ENCODE data around the gene PIKFYVE.

GRCh38 chr2:208250388-208250787 is 15.7 kb upstream of the PIKFYVE start:
- TF ChIP-seq CTCF (optimal IDR thresholded peaks at IDR 0.05 in 1 of 3, IDR thresholded peaks at IDR 0.05 in 1 of 3, conservative IDR thresholded peaks at IDR 0.05 in 1 of 3; ENCODE audit: extremely low read depth in 1 of 3, insufficient read depth in 2 of 3, low read length in 3 of 3) (no peak), EZH2 (IDR thresholded peaks at IDR 0.05; ENCODE audit: low read length) (no peak)
